ENCODE data around the gene RTN4RL1. TPM values are rescaled to one million over a fixed set of nuclear protein-coding genes. Genes with fewer than 3 reads are reported as not detected.

Gene RTN4RL1
- total RNA-seq, 2 experiments from 2014 or later, result not detected

DNA sequence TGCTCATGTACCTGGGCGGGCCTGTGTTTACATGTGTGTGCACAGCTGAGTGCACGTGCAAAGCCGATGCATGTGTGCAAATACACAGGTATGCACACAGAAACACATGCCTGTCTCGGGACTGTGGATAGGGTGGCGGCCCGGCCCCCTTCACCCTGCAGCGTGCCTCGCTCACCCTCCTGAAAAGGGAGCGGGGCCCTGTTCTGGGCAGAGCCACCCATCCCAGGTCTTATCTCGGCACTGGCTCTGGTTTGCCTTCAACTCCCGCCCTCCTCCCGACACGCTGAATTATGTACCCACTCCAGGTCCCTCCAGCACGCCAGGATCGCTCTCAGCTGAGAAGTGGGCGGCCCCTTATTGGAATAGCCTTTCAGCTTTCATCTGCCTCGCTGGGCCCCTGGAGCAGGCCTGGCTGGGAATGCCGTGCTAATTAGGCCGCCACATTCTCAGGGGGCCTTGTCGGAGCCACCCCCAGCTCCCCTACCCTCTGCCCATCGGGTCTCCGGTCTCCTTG lies 77.8 kb downstream of the RTN4RL1 start:
- H3K27ac ChIP-seq (ENCODE audit: low read depth, low read length, poor library complexity, severe bottlenecking), result no peak overlapping the region
- H2AFZ ChIP-seq (ENCODE audit: low read length), result no peak overlapping the region
- H4K20me1 ChIP-seq (ENCODE audit: insufficient read depth, low read length), result no peaks in the 10 kb centered on the region
- intact Hi-C loops (cut with micrococcal nuclease; ENCODE audit: unreplicated experiment), result no loop called here
- H3K9me3 ChIP-seq (ENCODE audit: low read length), result no peaks in the 10 kb centered on the region
- TF ChIP-seq EZH2phosphoT487 (IDR thresholded peaks at IDR 0.05; ENCODE audit: borderline replicate concordance, low read depth, low read length), result no peak
- peaks cover 17% of the 10 kb centered on the region for H3K4me1 ChIP-seq (ENCODE audit: insufficient read depth, low read length, poor library complexity, severe bottlenecking)
- POLR2A ChIA-PET, result no interaction called here
- no peaks in the 10 kb centered on the region for H3K36me3 ChIP-seq (ENCODE audit: insufficient read depth, low read length)
- CTCF ChIA-PET (ENCODE audit: unreplicated experiment), result no interaction called here
- H3K9me2 ChIP-seq (ENCODE audit: insufficient read depth, low read length), result no peaks in the 10 kb centered on the region
- no TSS peak for BruUV-seq (replicated peaks)
- no peak overlapping the region for H3K4me2 ChIP-seq (ENCODE audit: low read length)
- no peaks in the 10 kb centered on the region for H3K79me2 ChIP-seq (ENCODE audit: insufficient read depth, low read depth, low read length)
- H3K4me3 ChIP-seq (ENCODE audit: low read depth, low read length, poor library complexity, severe bottlenecking), result no peak overlapping the region
- DNase-seq (ENCODE audit: low spot score), result no peak

DNA sequence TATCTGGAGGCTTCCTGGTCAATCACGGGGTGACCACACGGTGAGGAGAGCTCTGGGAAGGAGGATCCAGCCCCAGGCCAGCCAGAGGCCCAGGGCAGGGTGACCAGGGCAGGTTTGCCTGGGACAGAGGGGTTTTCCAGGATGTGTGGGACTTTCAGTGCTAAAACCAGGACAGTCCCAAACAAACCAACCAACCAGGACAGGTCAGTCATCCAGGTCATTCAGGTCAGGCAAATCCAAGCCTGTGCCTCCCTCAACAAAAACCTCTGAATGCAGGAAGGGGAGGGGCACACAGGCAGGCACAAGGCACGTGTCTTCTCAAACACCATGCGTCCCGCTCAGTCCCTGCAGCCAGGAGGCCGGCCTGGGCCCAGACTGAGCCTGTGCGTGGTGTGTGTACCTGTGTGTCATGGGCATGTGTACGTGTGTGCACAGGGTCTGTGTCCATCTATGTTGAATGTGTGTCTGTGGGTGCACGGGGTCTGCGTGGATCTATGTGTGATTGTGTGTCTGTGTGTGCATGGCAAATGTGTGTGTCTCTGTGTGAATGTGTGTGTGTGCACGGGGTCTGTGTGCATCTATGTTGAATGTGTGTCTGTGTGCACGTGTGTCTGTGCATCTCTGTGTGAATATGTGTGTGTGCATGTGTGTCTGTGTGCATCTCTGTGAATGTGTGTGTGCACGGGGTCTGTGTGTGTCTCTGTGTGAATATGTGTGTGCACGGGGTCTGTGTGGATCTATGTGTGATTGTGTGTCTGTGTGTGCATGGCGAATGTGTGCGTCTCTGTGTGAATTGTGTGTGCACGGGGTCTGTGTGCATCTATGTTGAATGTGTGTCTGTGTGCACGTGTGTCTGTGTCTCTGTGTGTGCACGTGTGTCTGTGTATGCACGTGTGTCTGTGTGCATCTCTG lies 78.9 kb downstream of the RTN4RL1 start:
- intact Hi-C loops (cut with micrococcal nuclease; ENCODE audit: unreplicated experiment), result no loop called here
- no peaks in the 10 kb centered on the region for H3K79me2 ChIP-seq (ENCODE audit: insufficient read depth, low read depth, low read length)
- CTCF ChIA-PET (ENCODE audit: unreplicated experiment), result no interaction called here
- POLR2A ChIA-PET, result no interaction called here
- TF ChIP-seq EZH2phosphoT487 (IDR thresholded peaks at IDR 0.05; ENCODE audit: borderline replicate concordance, low read depth, low read length), result no peak
- TF ChIP-seq, protein P1, sequence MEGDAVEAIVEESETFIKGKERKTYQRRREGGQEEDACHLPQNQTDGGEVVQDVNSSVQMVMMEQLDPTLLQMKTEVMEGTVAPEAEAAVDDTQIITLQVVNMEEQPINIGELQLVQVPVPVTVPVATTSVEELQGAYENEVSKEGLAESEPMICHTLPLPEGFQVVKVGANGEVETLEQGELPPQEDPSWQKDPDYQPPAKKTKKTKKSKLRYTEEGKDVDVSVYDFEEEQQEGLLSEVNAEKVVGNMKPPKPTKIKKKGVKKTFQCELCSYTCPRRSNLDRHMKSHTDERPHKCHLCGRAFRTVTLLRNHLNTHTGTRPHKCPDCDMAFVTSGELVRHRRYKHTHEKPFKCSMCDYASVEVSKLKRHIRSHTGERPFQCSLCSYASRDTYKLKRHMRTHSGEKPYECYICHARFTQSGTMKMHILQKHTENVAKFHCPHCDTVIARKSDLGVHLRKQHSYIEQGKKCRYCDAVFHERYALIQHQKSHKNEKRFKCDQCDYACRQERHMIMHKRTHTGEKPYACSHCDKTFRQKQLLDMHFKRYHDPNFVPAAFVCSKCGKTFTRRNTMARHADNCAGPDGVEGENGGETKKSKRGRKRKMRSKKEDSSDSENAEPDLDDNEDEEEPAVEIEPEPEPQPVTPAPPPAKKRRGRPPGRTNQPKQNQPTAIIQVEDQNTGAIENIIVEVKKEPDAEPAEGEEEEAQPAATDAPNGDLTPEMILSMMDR (conservative IDR thresholded peaks at IDR 0.05; ENCODE audit: low read length), result no peak
- no peak overlapping the region for H2AFZ ChIP-seq (ENCODE audit: low read length)
- H3K4me3 ChIP-seq (ENCODE audit: low read depth, low read length, poor library complexity, severe bottlenecking), result no peak overlapping the region
- H3K4me2 ChIP-seq (ENCODE audit: low read length), result no peak overlapping the region
- no peaks in the 10 kb centered on the region for H3K9me2 ChIP-seq (ENCODE audit: insufficient read depth, low read length)
- no peak overlapping the region for H3K27ac ChIP-seq (ENCODE audit: low read depth, low read length, poor library complexity, severe bottlenecking)
- peaks cover 17% of the 10 kb centered on the region for H3K4me1 ChIP-seq (ENCODE audit: insufficient read depth, low read length, poor library complexity, severe bottlenecking)
- H3K9me3 ChIP-seq (ENCODE audit: low read length), result no peaks in the 10 kb centered on the region
- no peak for DNase-seq (ENCODE audit: low spot score)
- no peaks in the 10 kb centered on the region for H3K36me3 ChIP-seq (ENCODE audit: insufficient read depth, low read length)
- no peaks in the 10 kb centered on the region for H4K20me1 ChIP-seq (ENCODE audit: insufficient read depth, low read length)
- no TSS peak for BruUV-seq (replicated peaks)

DNA sequence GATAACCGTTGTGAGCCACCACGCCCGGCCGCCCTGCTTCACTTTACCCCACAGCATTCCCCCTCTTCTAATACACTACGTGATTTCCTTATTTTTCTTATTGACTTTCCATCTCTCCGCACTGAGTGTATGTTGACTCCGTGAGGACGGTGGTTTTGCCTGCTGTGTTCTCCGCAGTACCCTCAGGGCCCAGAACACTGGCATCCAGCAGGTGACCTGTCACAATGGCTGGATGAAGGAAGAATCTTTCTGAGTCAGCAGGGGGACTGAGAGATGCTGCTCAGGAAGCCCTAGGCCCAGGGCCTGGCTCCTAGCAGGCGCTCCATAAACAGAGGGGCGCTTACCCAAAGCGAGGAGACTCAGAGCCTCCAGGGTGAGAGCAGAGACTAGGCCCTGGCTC lies 79.5 kb downstream of the RTN4RL1 start:
- Histone ChIP-seq H3K27ac (ENCODE audit: low read depth, low read length, poor library complexity, severe bottlenecking) (no peak overlapping the region), H3K9me2 (ENCODE audit: insufficient read depth, low read length) (no peaks in the 10 kb centered on the region), H3K4me2 (ENCODE audit: low read length) (no peak overlapping the region), H4K20me1 (ENCODE audit: insufficient read depth, low read length) (no peaks in the 10 kb centered on the region), H3K4me1 (ENCODE audit: insufficient read depth, low read length, poor library complexity, severe bottlenecking) (peaks cover 17% of the 10 kb centered on the region), H3K36me3 (ENCODE audit: insufficient read depth, low read length) (no peaks in the 10 kb centered on the region), H3K79me2 (ENCODE audit: insufficient read depth, low read depth, low read length) (no peaks in the 10 kb centered on the region), H2AFZ (ENCODE audit: low read length) (no peak overlapping the region), H3K9me3 (ENCODE audit: low read length) (no peaks in the 10 kb centered on the region), H3K4me3 (ENCODE audit: low read depth, low read length, poor library complexity, severe bottlenecking) (no peak overlapping the region)
- no peak for DNase-seq (ENCODE audit: low spot score)
- TF ChIP-seq, protein P1 (conservative IDR thresholded peaks at IDR 0.05; ENCODE audit: low read length), result no peak
- TF ChIP-seq EZH2phosphoT487 (IDR thresholded peaks at IDR 0.05; ENCODE audit: borderline replicate concordance, low read depth, low read length), result no peak
- intact Hi-C loops (cut with micrococcal nuclease; ENCODE audit: unreplicated experiment), result no loop called here
- CTCF ChIA-PET (ENCODE audit: unreplicated experiment), result no interaction called here
- POLR2A ChIA-PET, result no interaction called here
- no TSS peak for BruUV-seq (replicated peaks)
